ENCODE data around the gene KCNJ10.

GRCh38 chr1:160083968-160084770 lies 14.2 kb upstream of the KCNJ10 start:
- TF ChIP-seq POLR2AphosphoS5 (IDR thresholded peaks at IDR 0.05; ENCODE audit: low read depth, low read length) = no peak
- TF ChIP-seq POLR2A (IDR thresholded peaks at IDR 0.05; ENCODE audit: low read depth, low read length) = no peak
